Measurements from ENCODE around the gene PRAC2.

PRAC2 gene

DNA sequence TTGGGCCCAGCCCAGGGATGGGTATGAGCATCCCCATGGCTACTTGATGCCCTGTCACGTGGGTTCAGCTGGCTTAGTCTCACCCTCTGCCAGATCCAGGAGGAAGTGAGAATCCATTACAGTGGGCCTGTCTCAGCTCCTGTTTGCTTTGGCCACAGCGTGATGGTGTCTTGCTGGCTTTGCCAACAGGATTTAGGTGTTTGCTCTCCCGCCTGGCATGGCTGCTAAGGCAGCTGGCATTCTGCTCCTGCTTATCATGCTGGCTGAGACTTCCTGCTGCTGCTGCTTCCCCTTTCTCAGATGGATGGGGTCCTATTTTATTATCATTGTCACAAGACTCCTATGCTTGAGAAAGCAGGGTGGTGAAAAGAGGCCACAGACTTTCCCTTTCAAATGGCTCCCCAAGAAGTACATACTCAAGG is 33.9 kb downstream of the PRAC2 start:
- DNase-seq, result no peak

DNA sequence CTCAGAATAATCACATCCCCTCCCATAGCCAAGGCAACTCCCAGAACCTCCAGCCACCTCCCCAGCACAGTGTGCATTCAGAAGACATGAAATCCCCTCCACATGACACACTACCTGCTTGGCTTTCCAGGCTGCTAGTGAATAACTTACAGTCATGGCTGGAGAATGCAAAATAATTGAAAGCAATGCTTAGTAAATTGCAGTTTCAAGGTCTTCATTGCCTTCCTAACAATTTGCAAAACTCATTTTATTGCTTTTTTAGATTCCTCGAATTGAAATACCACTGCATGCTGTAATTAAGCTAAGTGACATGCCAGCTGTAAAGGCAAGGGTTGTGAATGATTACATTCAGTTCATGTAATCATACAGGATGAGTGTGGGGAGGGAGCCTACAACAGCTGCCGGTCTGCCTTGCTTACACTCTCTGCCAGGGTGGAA is 34.6 kb downstream of the PRAC2 start:
- no peak for DNase-seq

DNA sequence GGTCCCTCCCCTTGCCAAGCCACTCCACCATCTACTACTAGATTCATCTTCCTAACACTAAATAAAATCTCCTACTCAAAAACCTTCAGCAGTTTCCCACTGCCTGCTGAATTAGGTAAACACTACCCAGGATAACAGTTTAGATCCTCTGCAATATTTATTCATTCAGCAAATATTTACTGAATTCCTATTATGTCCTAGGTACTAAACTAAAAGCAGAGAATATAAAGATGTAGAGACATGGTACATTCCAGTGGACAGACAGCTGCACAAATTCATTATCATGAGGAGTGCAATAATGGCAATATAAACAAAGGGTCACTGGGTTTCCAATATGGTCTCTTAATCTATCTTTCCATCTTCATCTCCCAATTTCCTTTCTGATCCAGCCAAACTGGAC is 36.3 kb downstream of the PRAC2 start:
- DNase-seq, result no peak

DNA sequence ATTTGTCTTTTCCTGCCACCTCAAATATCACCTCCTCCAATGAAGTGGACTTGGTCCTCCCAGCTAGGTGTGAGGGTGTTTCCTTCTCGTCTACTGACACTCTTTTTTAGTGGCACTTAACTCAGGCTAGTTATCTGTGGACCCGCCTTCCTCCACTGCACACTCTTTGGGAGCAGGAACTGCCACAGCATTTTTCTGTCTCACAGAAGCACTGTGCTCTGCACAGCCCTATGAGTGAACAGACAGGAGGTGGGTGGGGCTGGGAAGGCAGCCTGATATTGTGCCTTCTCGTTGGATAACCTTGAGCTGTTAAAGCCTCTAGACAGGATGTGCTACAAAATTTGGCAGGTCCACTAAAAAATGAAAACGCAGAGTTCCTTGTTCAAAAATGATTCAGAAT is 37.4 kb downstream of the PRAC2 start:
- no peak for DNase-seq

DNA sequence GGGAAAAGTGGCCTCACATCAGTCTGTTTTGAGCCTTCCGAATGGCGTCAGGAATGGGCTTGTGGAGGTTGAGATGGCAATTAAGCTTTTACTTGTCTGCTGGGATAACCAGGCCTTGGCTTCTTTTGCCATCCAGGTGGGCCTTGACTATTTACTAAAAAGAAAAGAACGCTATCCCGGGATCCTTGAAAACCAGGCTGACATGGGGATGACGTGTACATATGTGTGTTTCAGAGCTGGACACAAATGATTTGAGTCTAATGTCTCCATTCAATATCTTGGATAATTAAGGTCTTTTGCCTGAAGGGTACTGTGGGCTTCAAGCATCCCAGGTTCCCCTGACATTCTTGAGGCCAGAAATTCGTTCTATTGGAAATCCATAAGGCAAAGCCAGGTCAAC is 38.1 kb downstream of the PRAC2 start:
- DNase-seq, result no peak

DNA sequence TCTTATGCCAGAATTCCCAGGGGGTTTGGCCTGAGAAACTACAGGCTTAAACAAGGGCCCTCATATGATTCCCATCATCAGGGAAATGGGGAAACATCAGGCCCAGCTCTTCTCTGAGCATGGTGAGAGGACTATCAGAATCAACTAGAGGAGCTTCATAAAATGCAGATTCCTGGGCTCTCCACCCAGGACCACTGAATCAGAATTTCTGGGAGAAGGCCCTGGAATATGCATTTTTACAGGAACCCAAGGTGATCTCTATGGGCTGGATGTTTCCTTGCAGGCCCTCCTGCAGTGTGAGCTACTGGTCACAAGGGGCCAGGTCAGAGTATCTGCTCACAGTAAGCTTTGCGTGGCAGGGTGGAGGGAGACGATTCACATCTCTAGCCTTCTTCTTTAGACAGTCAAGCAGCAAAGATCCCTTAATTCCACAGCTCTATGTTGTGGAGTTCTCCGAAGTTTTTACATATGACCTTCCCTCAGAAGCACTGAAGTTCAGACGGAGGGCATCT is 44.3 kb downstream of the PRAC2 start:
- DNase-seq, result no peak

DNA sequence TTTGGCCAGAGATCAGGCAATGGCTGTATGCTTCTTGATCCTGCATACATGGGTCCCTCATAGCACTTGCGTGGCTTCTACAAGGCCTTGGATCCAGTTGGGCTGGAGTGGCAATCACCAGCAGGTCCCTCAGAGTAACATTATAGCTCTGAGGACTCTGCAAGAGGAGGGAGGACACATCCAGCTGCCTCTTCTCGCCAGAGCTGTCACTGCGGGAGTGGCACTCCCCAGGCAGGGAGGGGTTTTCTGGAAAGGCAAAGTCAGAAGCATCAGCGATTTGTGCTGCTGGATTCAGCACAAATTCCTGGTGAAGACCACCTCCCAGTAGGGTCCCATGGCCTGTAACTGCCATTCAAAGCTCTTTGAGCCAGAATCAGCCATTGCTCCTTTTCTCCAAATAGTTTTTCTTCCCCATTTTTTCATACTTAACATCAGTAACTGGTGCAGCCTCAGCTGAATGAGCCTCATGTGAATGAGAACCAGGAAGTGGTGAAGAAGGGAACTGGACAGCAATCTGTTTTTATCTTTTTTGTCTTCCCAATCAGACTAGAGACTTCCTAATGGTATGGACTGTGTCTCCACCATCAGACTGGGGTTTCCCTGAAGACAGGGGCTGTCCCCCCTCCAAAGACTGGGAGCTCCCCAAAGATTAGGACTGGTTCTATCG is 46.2 kb downstream of the PRAC2 start:
- DNase-seq, result no peak

DNA sequence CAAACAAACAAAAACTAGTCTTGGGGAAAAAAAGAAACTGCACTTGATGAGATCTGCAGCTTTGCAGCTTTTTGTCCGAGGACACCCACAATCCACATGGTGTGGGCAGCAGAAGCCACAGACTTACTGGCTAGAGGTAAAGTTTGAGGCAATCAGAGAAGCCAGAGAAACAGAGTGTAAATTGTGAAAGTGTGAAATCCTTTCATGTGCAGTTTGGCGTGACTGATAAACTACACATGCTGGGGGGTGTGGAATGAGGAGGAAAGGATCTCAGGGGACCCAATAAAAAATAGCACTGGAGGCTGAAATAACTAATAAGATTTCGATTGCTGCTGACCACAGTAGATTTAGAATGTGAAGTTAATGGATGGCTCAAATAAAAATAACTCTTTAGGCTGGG is 48.0 kb downstream of the PRAC2 start:
- no peak for DNase-seq

DNA sequence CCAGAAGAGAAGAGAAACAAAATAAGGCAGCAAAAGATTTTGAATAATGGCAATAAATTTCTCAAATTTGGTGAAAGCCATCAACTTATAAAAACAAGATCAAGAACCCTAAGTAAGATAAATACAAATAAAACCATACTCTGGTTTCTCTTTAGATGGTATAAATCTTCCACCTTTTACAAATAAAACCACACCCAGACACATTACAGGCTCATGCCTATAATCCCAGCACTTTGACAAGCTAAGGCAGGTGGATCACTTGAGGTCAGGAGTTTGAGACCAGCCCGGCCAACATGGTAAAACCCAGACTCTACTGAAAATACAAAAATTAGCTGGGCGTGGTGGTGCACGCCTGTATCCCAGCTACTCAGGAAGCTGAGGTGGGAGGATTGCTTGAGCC is 50.3 kb downstream of the PRAC2 start:
- no peak for DNase-seq

Measured in stimulated activated naive CD4-positive, alpha-beta T cell treated with Interleukin-2 at 50 U/mL for 16 hours (primary cell).